Mesenchymal stem cell (in vitro differentiated cells and primary cell): ENCODE measurements around the gene SMIM44.
A peak's percentile ranks its signal among the peaks of the same experiment; 100 is the strongest.

Experiments used
- DNase-seq: peaks from one replicate; pipeline ENCODE4 v3.0.0-alpha.2; 2013
- H2AFZ ChIP-seq: one replicate; pipeline ENCODE4 v1.6.1; 2013; ENCODE audit warnings: low read depth, mild to moderate bottlenecking, control low read depth, inconsistent platforms, low read length, moderate library complexity
- H2AK5ac ChIP-seq: 2 replicates; pipeline ENCODE4 v1.6.1; 2013; ENCODE audit warnings: low read length, moderate library complexity, mild to moderate bottlenecking, inconsistent platforms; ENCODE audit not compliant: severe bottlenecking
- H2BK120ac ChIP-seq: one replicate; pipeline ENCODE4 v1.6.1; 2013; ENCODE audit warnings: low read depth, mild to moderate bottlenecking, inconsistent platforms, low read length, moderate library complexity
- H2BK12ac ChIP-seq, 2 experiments: one replicate each; pipeline ENCODE4 v1.6.1; 2013; ENCODE audit warnings: inconsistent platforms in 2 of 2, low read length in 2 of 2, mild to moderate bottlenecking in 2 of 2, moderate library complexity in 2 of 2, control low read depth in 1 of 2
- H2BK15ac ChIP-seq: one replicate; pipeline ENCODE4 v1.6.1; 2013; ENCODE audit warnings: mild to moderate bottlenecking, low read depth, inconsistent platforms; ENCODE audit not compliant: poor library complexity, severe bottlenecking
- H2BK5ac ChIP-seq: 2 replicates; pipeline ENCODE4 v1.6.1; 2013; ENCODE audit warnings: low read depth, mild to moderate bottlenecking, low read length, control low read depth, inconsistent platforms; ENCODE audit not compliant: poor library complexity, severe bottlenecking
- H3K14ac ChIP-seq, 2 experiments: one replicate each; pipeline ENCODE4 v1.6.1; 2013; ENCODE audit warnings: inconsistent platforms in 2 of 2, low read length in 2 of 2, control low read depth in 1 of 2, mild to moderate bottlenecking in 1 of 2, moderate library complexity in 1 of 2
- H3K18ac ChIP-seq, 2 experiments: one replicate each; pipeline ENCODE4 v1.6.1; 2013; ENCODE audit warnings: inconsistent platforms in 2 of 2, low read length in 2 of 2, control low read depth in 1 of 2, low read depth in 1 of 2, mild to moderate bottlenecking in 1 of 2
- H3K23ac ChIP-seq, 2 experiments: one replicate each; pipeline ENCODE4 v1.6.1; 2013; ENCODE audit warnings: inconsistent platforms in 2 of 2, low read length in 2 of 2, mild to moderate bottlenecking in 2 of 2, moderate library complexity in 2 of 2, control low read depth in 1 of 2
- H3K27ac ChIP-seq: 2 replicates; pipeline ENCODE4 v1.5.1; 2013; ENCODE audit warnings: mild to moderate bottlenecking, moderate library complexity, low read length, control low read depth, inconsistent platforms; ENCODE audit not compliant: poor library complexity, severe bottlenecking
- H3K27me3 ChIP-seq, 2 experiments: 2 replicates each; pipeline versions ENCODE4 v1.6.1 to v1.7.0; 2013; ENCODE audit warnings: low read length in 2 of 2, mild to moderate bottlenecking in 2 of 2, moderate library complexity in 2 of 2, control low read depth in 1 of 2, inconsistent platforms in 1 of 2; ENCODE audit not compliant: control insufficient read depth in 1 of 2, insufficient read depth in 1 of 2
- H3K36me3 ChIP-seq, 2 experiments: 2 replicates each; pipeline versions ENCODE4 v1.6.1 to v1.7.0; 2013; ENCODE audit warnings: low read length in 2 of 2, control low read depth in 1 of 2, inconsistent platforms in 1 of 2, low read depth in 1 of 2, mild to moderate bottlenecking in 1 of 2; ENCODE audit not compliant: insufficient read depth in 2 of 2, control insufficient read depth in 1 of 2
- H3K4ac ChIP-seq, 2 experiments: one replicate each; pipeline ENCODE4 v1.6.1; 2013; ENCODE audit warnings: inconsistent platforms in 2 of 2, low read length in 2 of 2, mild to moderate bottlenecking in 2 of 2, moderate library complexity in 2 of 2, control low read depth in 1 of 2, low read depth in 1 of 2
- H3K4me1 ChIP-seq: 2 replicates; pipeline ENCODE4 v1.6.1; 2013; ENCODE audit warnings: low read depth, low read length, control low read depth; ENCODE audit not compliant: control insufficient read depth, insufficient read depth
- H3K4me2 ChIP-seq: 2 replicates; pipeline ENCODE4 v1.6.1; 2013; ENCODE audit warnings: low read length, mild to moderate bottlenecking, inconsistent platforms; ENCODE audit not compliant: poor library complexity, severe bottlenecking
- H3K4me3 ChIP-seq, 2 experiments: 2 replicates each; pipeline versions ENCODE4 v1.5.1 to v1.7.0; 2013; ENCODE audit warnings: low read length in 2 of 2, mild to moderate bottlenecking in 2 of 2, control low read depth in 1 of 2, low read depth in 1 of 2; ENCODE audit not compliant: insufficient read depth in 1 of 2
- H3K79me1 ChIP-seq: replicated peaks from 2 replicates; pipeline ENCODE4 v1.6.1; 2013; ENCODE audit warnings: mild to moderate bottlenecking, control low read depth, low read length, inconsistent platforms; ENCODE audit not compliant: poor library complexity, severe bottlenecking
- H3K9ac ChIP-seq: 2 replicates; pipeline ENCODE4 v1.7.0; 2013; ENCODE audit warnings: mild to moderate bottlenecking, low read length, moderate library complexity
- H3K9me3 ChIP-seq: 2 replicates; pipeline ENCODE4 v1.7.0; 2013; ENCODE audit warnings: mild to moderate bottlenecking, low read length; ENCODE audit not compliant: control insufficient read depth
- H4K8ac ChIP-seq: one replicate; pipeline ENCODE4 v1.6.1; 2013; ENCODE audit warnings: inconsistent platforms, mild to moderate bottlenecking, low read length, moderate library complexity
- H4K91ac ChIP-seq: one replicate; pipeline ENCODE4 v1.6.1; 2013; ENCODE audit warnings: mild to moderate bottlenecking, low read length, inconsistent platforms
- WGBS: methylation state at CpG from one replicate; pipeline ENCODE4 v1.1.7; 2013; ENCODE audit warnings: mixed read lengths; 5-methylcytosine and 5-hydroxymethylcytosine counted together

The SMIM44 gene

GRCh38 chr19:3444695-3445234, 38.5 kb downstream of the SMIM44 start:
- no peak overlapping the region for H2BK15ac ChIP-seq
- H3K23ac ChIP-seq: no peak overlapping the region
- H2BK5ac ChIP-seq: no peak overlapping the region
- no peak overlapping the region for H2AK5ac ChIP-seq
- peaks cover 20% of the 10 kb centered on the region for H3K4me1 ChIP-seq
- H3K18ac ChIP-seq: no peak overlapping the region
- H2BK12ac ChIP-seq: no peak overlapping the region
- no peak overlapping the region for H4K91ac ChIP-seq
- H2AFZ ChIP-seq: no peak overlapping the region
- WGBS: 69% methylated on average over 24 of the region's 24 CpGs
- H3K4ac ChIP-seq: no peak overlapping the region
- H3K79me1 ChIP-seq: peaks cover 52% of the 10 kb centered on the region
- H3K4me2 ChIP-seq: no peak overlapping the region
- H3K36me3 ChIP-seq: peaks cover 71 to 75% of the 10 kb centered on the region in 2 experiments
- H3K9ac ChIP-seq: no peak overlapping the region
- H4K8ac ChIP-seq: peak overlapping the region; percentile 22
- no peaks in the 10 kb centered on the region for H3K27me3 ChIP-seq
- no peak overlapping the region for H3K14ac ChIP-seq
- H3K27ac ChIP-seq: no peak overlapping the region
- H2BK120ac ChIP-seq: no peak overlapping the region
- DNase-seq: no peak
- no peaks in the 10 kb centered on the region for H3K9me3 ChIP-seq
- H3K4me3 ChIP-seq: no peak overlapping the region

GRCh38 chr19:3443840-3444694, 39.2 kb downstream of the SMIM44 start:
- no peak overlapping the region for H2AK5ac ChIP-seq
- no peak overlapping the region for H2BK120ac ChIP-seq
- DNase-seq: peak; percentile 75
- H3K18ac ChIP-seq: peak overlapping the region in 1 of 2 experiments; percentile 54
- no peak overlapping the region for H3K14ac ChIP-seq
- H3K9ac ChIP-seq: no peak overlapping the region
- peaks cover 51% of the 10 kb centered on the region for H3K79me1 ChIP-seq
- H2BK12ac ChIP-seq: peak overlapping the region in 1 of 2 experiments; percentile 24
- H3K4me1 ChIP-seq: peaks cover 20% of the 10 kb centered on the region
- no peaks in the 10 kb centered on the region for H3K9me3 ChIP-seq
- peak overlapping the region; percentile 19 to 37 for H3K4ac ChIP-seq
- peak overlapping the region; percentile 33 for H2BK15ac ChIP-seq
- no peak overlapping the region for H2AFZ ChIP-seq
- H3K4me3 ChIP-seq: no peak overlapping the region
- WGBS: 23% methylated on average over 33 of the region's 33 CpGs
- H3K27ac ChIP-seq: no peak overlapping the region
- no peaks in the 10 kb centered on the region for H3K27me3 ChIP-seq
- H2BK5ac ChIP-seq: no peak overlapping the region
- H4K91ac ChIP-seq: peak overlapping the region; percentile 70
- peak overlapping the region; percentile 29 for H3K4me2 ChIP-seq
- H4K8ac ChIP-seq: peak overlapping the region; percentile 1
- peaks cover 66 to 71% of the 10 kb centered on the region in 2 experiments for H3K36me3 ChIP-seq
- no peak overlapping the region for H3K23ac ChIP-seq

GRCh38 chr19:3442487-3443071, 40.7 kb downstream of the SMIM44 start:
- no peak overlapping the region for H3K27ac ChIP-seq
- no peak overlapping the region for H3K23ac ChIP-seq
- H3K9ac ChIP-seq: no peak overlapping the region
- no peak overlapping the region for H2AFZ ChIP-seq
- no peak overlapping the region for H4K91ac ChIP-seq
- 97% methylated on average over 15 of the region's 15 CpGs for WGBS
- H3K4me1 ChIP-seq: peaks cover 20% of the 10 kb centered on the region
- no peak overlapping the region for H3K4me2 ChIP-seq
- H3K18ac ChIP-seq: no peak overlapping the region
- no peak overlapping the region for H2BK120ac ChIP-seq
- H4K8ac ChIP-seq: no peak overlapping the region
- no peak overlapping the region for H3K4ac ChIP-seq
- peak overlapping the region in 1 of 2 experiments; percentile 69 for H2BK12ac ChIP-seq
- DNase-seq: no peak
- no peak overlapping the region for H2BK5ac ChIP-seq
- H2BK15ac ChIP-seq: no peak overlapping the region
- peaks cover 47% of the 10 kb centered on the region for H3K79me1 ChIP-seq
- H3K27me3 ChIP-seq: no peaks in the 10 kb centered on the region
- H3K14ac ChIP-seq: no peak overlapping the region
- no peak overlapping the region for H3K4me3 ChIP-seq
- H3K36me3 ChIP-seq: peaks cover 66 to 70% of the 10 kb centered on the region in 2 experiments
- H2AK5ac ChIP-seq: no peak overlapping the region
- no peaks in the 10 kb centered on the region for H3K9me3 ChIP-seq

- Histone ChIP-seq H3K79me1 (peaks cover 46% of the 10 kb centered on the region), H3K27me3 (no peaks in the 10 kb centered on the region), H3K9me3 (no peaks in the 10 kb centered on the region), H3K4me2 (no peak overlapping the region), H4K91ac (no peak overlapping the region), H2AK5ac (no peak overlapping the region), H3K14ac (no peak overlapping the region), H2BK12ac (peak overlapping the region in 1 of 2 experiments; percentile 2), H2AFZ (no peak overlapping the region), H3K18ac (no peak overlapping the region), H2BK15ac (no peak overlapping the region), H2BK120ac (no peak overlapping the region), H3K4ac (peak overlapping the region in 1 of 2 experiments; percentile 59), H3K27ac (no peak overlapping the region), H2BK5ac (no peak overlapping the region), H3K36me3 (peaks cover 64 to 69% of the 10 kb centered on the region in 2 experiments), H3K23ac (no peak overlapping the region), H3K4me1 (peaks cover 20% of the 10 kb centered on the region), H3K4me3 (peak overlapping the region in 1 of 2 experiments; percentile 7), H4K8ac (no peak overlapping the region), H3K9ac (no peak overlapping the region)
- 73% methylated on average over 14 of the region's 14 CpGs for WGBS
- DNase-seq: no peak
Observed at GRCh38 chr19:3441986-3442329, 41.3 kb downstream of the SMIM44 start.
